Progenitor cell of endocrine pancreas (in vitro differentiated cells): ENCODE data around the gene RAPGEF1. TPM values are rescaled to one million over a fixed set of nuclear protein-coding genes. Genes with fewer than 3 reads are reported as not detected.

Experiments
- DNase-seq: peaks from one replicate; pipeline ENCODE4 v3.0.0; 2021; ENCODE audit warnings: low spot score; ENCODE audit not compliant: unreplicated experiment
- H3K27ac Mint-ChIP-seq: 2 replicates; pipeline ENCODE4 v1.8.0; 2021; ENCODE audit warnings: mild to moderate bottlenecking, moderate library complexity, mixed read lengths
- H3K27me3 Mint-ChIP-seq: 2 replicates; pipeline ENCODE4 v1.8.0; 2021; ENCODE audit warnings: mixed read lengths
- H3K36me3 Mint-ChIP-seq: 2 replicates; pipeline ENCODE4 v1.8.0; 2022; ENCODE audit warnings: mixed read lengths; ENCODE audit not compliant: insufficient read depth
- H3K4me1 Mint-ChIP-seq: 2 replicates; pipeline ENCODE4 v1.8.0; 2021; ENCODE audit warnings: low read depth, mixed read lengths
- H3K4me3 Mint-ChIP-seq: 2 replicates; pipeline ENCODE4 v1.8.0; 2021; ENCODE audit warnings: low read depth, mild to moderate bottlenecking, moderate library complexity, mixed read lengths
- H3K9me3 Mint-ChIP-seq: 2 replicates; pipeline ENCODE4 v1.8.0; 2021; ENCODE audit warnings: low read depth, mixed read lengths
- CTCF ChIP-seq: fragments of 200-600 bp; sonication (generic); IDR thresholded peaks from one replicate; pipeline ENCODE4 v1.5.0; 2021; ENCODE audit warnings: antibody characterized with exemption, mild to moderate bottlenecking; ENCODE audit not compliant: unreplicated experiment
- total RNA-seq: library from RNA; stranded (reverse); gene quantifications from 2 replicates; pipeline ENCODE4 v1.2.1, GENCODE V29; 2021

RAPGEF1 gene
- total RNA-seq, 1 donor from 2014 or later, result 57.3 TPM

GRCh38 chr9:131698618-131698985, 41.3 kb downstream of the RAPGEF1 start:
- no peaks in the 10 kb centered on the region for H3K9me3 Mint-ChIP-seq
- no peak overlapping the region for H3K4me3 Mint-ChIP-seq
- no peaks in the 10 kb centered on the region for H3K36me3 Mint-ChIP-seq
- TF ChIP-seq CTCF, result no peak
- no peak for DNase-seq
- no peaks in the 10 kb centered on the region for H3K27me3 Mint-ChIP-seq
- H3K27ac Mint-ChIP-seq, result no peak overlapping the region
- H3K4me1 Mint-ChIP-seq, result peaks cover 55% of the 10 kb centered on the region

DNA sequence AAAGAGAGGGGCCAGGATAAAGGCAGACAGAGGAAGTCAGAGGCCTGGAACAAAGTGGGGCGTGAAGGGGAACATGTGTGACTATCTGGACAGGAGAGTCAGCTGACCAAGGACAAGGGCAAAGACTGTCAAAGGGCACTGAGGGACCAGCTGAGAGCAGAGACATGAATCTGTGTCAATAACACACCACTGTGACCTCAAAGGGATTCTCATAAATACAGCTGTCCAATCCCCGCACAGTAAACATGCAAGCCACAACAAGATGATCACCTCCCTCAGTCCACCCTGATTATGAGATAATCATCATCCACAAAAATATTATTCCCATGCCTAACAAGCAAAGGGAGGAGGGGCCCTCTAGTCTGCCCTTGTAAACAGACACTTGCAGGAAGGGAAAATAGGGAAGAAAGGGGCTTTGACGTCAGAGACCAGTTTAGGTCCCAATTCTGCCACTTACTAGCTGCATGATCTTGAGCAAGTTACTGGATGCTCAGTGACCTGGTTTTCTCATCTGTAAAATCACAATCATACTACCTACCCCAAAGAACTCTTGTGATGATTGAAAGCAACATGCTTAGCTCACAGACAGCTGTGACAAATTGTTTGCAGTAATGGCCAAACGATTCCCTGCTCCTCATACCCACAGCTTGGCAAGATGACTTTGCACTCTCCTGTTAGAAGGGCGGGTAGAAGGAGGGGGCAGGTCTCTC, 41.8 kb downstream of the RAPGEF1 start:
- TF ChIP-seq CTCF, result no peak
- Mint-ChIP-seq H3K4me3 (no peak overlapping the region), H3K36me3 (no peaks in the 10 kb centered on the region), H3K9me3 (no peaks in the 10 kb centered on the region), H3K27me3 (no peaks in the 10 kb centered on the region), H3K27ac (peak overlapping the region; percentile 29), H3K4me1 (peaks cover 58% of the 10 kb centered on the region)
- no peak for DNase-seq

DNA sequence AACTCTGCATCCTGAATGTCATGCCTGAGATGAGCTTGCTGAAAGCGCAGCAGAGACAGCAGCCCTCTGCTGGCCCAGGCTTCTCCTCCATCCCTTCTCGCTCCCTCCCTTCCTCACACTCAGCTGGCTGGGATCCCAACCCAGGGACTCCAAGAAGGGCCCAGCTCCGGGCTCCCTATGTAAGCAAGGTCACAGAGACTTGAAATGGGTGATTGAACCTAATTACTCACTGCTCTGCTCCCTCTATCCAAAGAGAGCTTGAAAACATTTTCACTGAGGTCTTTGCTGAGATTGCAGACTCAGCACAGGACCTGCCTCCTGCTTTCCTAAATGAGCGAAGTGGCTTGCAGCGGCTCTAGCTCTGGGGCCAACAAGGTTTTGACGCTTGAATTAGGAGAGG, 42.8 kb downstream of the RAPGEF1 start:
- H3K27ac Mint-ChIP-seq, result no peak overlapping the region
- H3K36me3 Mint-ChIP-seq, result no peaks in the 10 kb centered on the region
- TF ChIP-seq CTCF, result no peak
- peaks cover 61% of the 10 kb centered on the region for H3K4me1 Mint-ChIP-seq
- no peak overlapping the region for H3K4me3 Mint-ChIP-seq
- no peak for DNase-seq
- no peaks in the 10 kb centered on the region for H3K9me3 Mint-ChIP-seq
- H3K27me3 Mint-ChIP-seq, result no peaks in the 10 kb centered on the region

GRCh38 chr9:131695836-131696460, 43.9 kb downstream of the RAPGEF1 start:
- Mint-ChIP-seq H3K4me3 (no peak overlapping the region), H3K36me3 (no peaks in the 10 kb centered on the region), H3K4me1 (peaks cover 67% of the 10 kb centered on the region), H3K27me3 (no peaks in the 10 kb centered on the region), H3K27ac (no peak overlapping the region), H3K9me3 (no peaks in the 10 kb centered on the region)
- TF ChIP-seq CTCF, result no peak
- no peak for DNase-seq

GRCh38 chr9:131695366-131695765, 44.5 kb downstream of the RAPGEF1 start:
- Mint-ChIP-seq H3K27me3 (no peaks in the 10 kb centered on the region), H3K27ac (no peak overlapping the region), H3K4me3 (no peak overlapping the region), H3K9me3 (no peaks in the 10 kb centered on the region), H3K36me3 (no peaks in the 10 kb centered on the region), H3K4me1 (peaks cover 67% of the 10 kb centered on the region)
- no peak for TF ChIP-seq CTCF
- no peak for DNase-seq
